H9 (cell line): Measurements from ENCODE around the gene BMPR1A. TPM values are rescaled to one million over a fixed set of nuclear protein-coding genes. Genes with fewer than 3 reads are reported as not detected.

Experiments
- DNase-seq: peaks from one replicate; pipeline ENCODE4 v3.0.0-alpha.2; 2017
- H2AFZ ChIP-seq: one replicate; pipeline ENCODE4 v1.6.1; 2013; ENCODE audit warnings: mild to moderate bottlenecking, low read length, control low read depth, moderate library complexity
- H2AK5ac ChIP-seq: 2 replicates; pipeline ENCODE4 v1.6.1; 2013; ENCODE audit warnings: low read length, control low read depth, mixed read lengths; ENCODE audit not compliant: insufficient read length
- H2BK120ac ChIP-seq: one replicate; pipeline ENCODE4 v1.6.1; 2013; ENCODE audit warnings: low read depth, mild to moderate bottlenecking, low read length, control low read depth, inconsistent platforms; ENCODE audit not compliant: poor library complexity, severe bottlenecking
- H2BK12ac ChIP-seq: 2 replicates; pipeline ENCODE4 v1.6.1; 2013; ENCODE audit warnings: low read length, control low read depth, mixed read lengths, low read depth; ENCODE audit not compliant: insufficient read length
- H2BK15ac ChIP-seq: 2 replicates; pipeline ENCODE4 v1.6.1; 2013; ENCODE audit warnings: low read depth, low read length, control low read depth
- H2BK20ac ChIP-seq: one replicate; pipeline ENCODE4 v1.6.1; 2013; ENCODE audit warnings: low read depth, mild to moderate bottlenecking, low read length, control low read depth, inconsistent platforms; ENCODE audit not compliant: poor library complexity, severe bottlenecking
- H2BK5ac ChIP-seq: 2 replicates; pipeline ENCODE4 v1.6.1; 2013; ENCODE audit warnings: low read length, control low read depth, mixed read lengths; ENCODE audit not compliant: insufficient read length
- H3K14ac ChIP-seq: 2 replicates; pipeline ENCODE4 v1.6.1; 2013; ENCODE audit warnings: low read length, control low read depth; ENCODE audit not compliant: insufficient read depth
- H3K18ac ChIP-seq: 2 replicates; pipeline ENCODE4 v1.6.1; 2013; ENCODE audit warnings: low read depth, mild to moderate bottlenecking, mixed read lengths, low read length, control low read depth; ENCODE audit not compliant: insufficient read length
- H3K23ac ChIP-seq: 2 replicates; pipeline ENCODE4 v1.6.1; 2013; ENCODE audit warnings: low read length, control low read depth, mixed read lengths, low read depth; ENCODE audit not compliant: insufficient read length
- H3K23me2 ChIP-seq: 2 replicates; pipeline ENCODE4 v1.6.1; 2013; ENCODE audit warnings: low read depth, mild to moderate bottlenecking, mixed read lengths, low read length, control low read depth; ENCODE audit not compliant: insufficient read length, poor library complexity, severe bottlenecking
- H3K27ac ChIP-seq: 2 replicates; pipeline ENCODE4 v1.5.1; 2013; ENCODE audit warnings: low read length, control low read depth, mixed read lengths, low read depth; ENCODE audit not compliant: insufficient read length
- H3K27me3 ChIP-seq: 2 replicates; pipeline ENCODE4 v1.6.1; 2013; ENCODE audit warnings: low read length, control low read depth, inconsistent platforms; ENCODE audit not compliant: insufficient read depth
- H3K4ac ChIP-seq: 2 replicates; pipeline ENCODE4 v1.6.1; 2013; ENCODE audit warnings: low read depth, mild to moderate bottlenecking, control low read depth, inconsistent platforms, low read length, moderate library complexity
- H3K4me1 ChIP-seq: 2 replicates; pipeline ENCODE4 v1.6.1; 2013; ENCODE audit warnings: low read length, control low read depth, inconsistent platforms; ENCODE audit not compliant: insufficient read depth
- H3K4me2 ChIP-seq: 2 replicates; pipeline ENCODE4 v1.6.1; 2013; ENCODE audit warnings: low read length, control low read depth, mixed read lengths; ENCODE audit not compliant: insufficient read length, insufficient read depth
- H3K56ac ChIP-seq: 2 replicates; pipeline ENCODE4 v1.6.1; 2013; ENCODE audit warnings: low read depth, mild to moderate bottlenecking, mixed read lengths, low read length, control low read depth; ENCODE audit not compliant: insufficient read length
- H3K79me1 ChIP-seq: 2 replicates; pipeline ENCODE4 v1.6.1; 2013; ENCODE audit warnings: low read depth, mild to moderate bottlenecking, moderate library complexity, low read length, control low read depth, inconsistent platforms; ENCODE audit not compliant: insufficient read depth, poor library complexity, severe bottlenecking
- H3K79me2 ChIP-seq: 2 replicates; pipeline ENCODE4 v1.6.1; 2013; ENCODE audit warnings: low read length, control low read depth, inconsistent platforms; ENCODE audit not compliant: insufficient read depth
- H3K9ac ChIP-seq: 2 replicates; pipeline ENCODE4 v1.6.1; 2013; ENCODE audit warnings: low read length, control low read depth, mixed read lengths; ENCODE audit not compliant: insufficient read length; ENCODE audit errors: extremely low read depth
- H3K9me3 ChIP-seq: one replicate; pipeline ENCODE4 v1.6.1; 2013; ENCODE audit warnings: low read depth, low read length, inconsistent platforms; ENCODE audit not compliant: control insufficient read depth
- H3T11ph ChIP-seq: one replicate; pipeline ENCODE4 v1.6.1; 2013; ENCODE audit warnings: mild to moderate bottlenecking, low read length, control low read depth, inconsistent platforms
- H4K20me1 ChIP-seq: one replicate; pipeline ENCODE4 v1.6.1; 2013; ENCODE audit not compliant: control insufficient read depth, insufficient read length, insufficient read depth
- H4K5ac ChIP-seq: 2 replicates; pipeline ENCODE4 v1.6.1; 2013; ENCODE audit warnings: low read depth, mild to moderate bottlenecking, mixed read lengths, low read length, control low read depth; ENCODE audit not compliant: insufficient read length
- H4K8ac ChIP-seq: replicated peaks from 2 replicates; pipeline ENCODE4 v1.6.1; 2013; ENCODE audit warnings: low read length, control low read depth, mixed read lengths, low read depth; ENCODE audit not compliant: insufficient read length
- H4K91ac ChIP-seq: 2 replicates; pipeline ENCODE4 v1.6.1; 2013; ENCODE audit warnings: low read depth, mild to moderate bottlenecking, moderate library complexity, mixed read lengths, low read length, control low read depth; ENCODE audit not compliant: insufficient read length
- H3K27ac Mint-ChIP-seq, 3 experiments: 2 replicates in 2 of 3; 3 replicates in 1 of 3; pipeline ENCODE4 v1.8.0; 2020 to 2021; ENCODE audit warnings: mixed read lengths in 3 of 3, mild to moderate bottlenecking in 1 of 3, moderate library complexity in 1 of 3
- H3K27me3 Mint-ChIP-seq: 2 replicates; pipeline ENCODE4 v1.8.0; 2021; ENCODE audit warnings: low read depth, mild to moderate bottlenecking, moderate library complexity, mixed read lengths
- H3K36me3 Mint-ChIP-seq, 3 experiments: 2 replicates in 2 of 3; 3 replicates in 1 of 3; pipeline ENCODE4 v1.8.0; 2020 to 2021; ENCODE audit warnings: low read depth in 3 of 3, mixed read lengths in 3 of 3; ENCODE audit not compliant: insufficient read depth in 1 of 3
- H3K4me1 Mint-ChIP-seq, 2 experiments: 2 replicates each; pipeline ENCODE4 v1.8.0; 2020; ENCODE audit warnings: mixed read lengths in 2 of 2
- H3K4me3 Mint-ChIP-seq, 2 experiments: 2 replicates in 1 of 2; 3 replicates in 1 of 2; pipeline ENCODE4 v1.8.0; 2020 to 2021; ENCODE audit warnings: mild to moderate bottlenecking in 2 of 2, mixed read lengths in 2 of 2, moderate library complexity in 1 of 2
- H3K9me3 Mint-ChIP-seq, 2 experiments: 2 replicates in 1 of 2; 3 replicates in 1 of 2; pipeline ENCODE4 v1.8.0; 2020; ENCODE audit warnings: mild to moderate bottlenecking in 2 of 2, mixed read lengths in 2 of 2, moderate library complexity in 1 of 2
- WGBS: extraction: QIAGEN DNeasy Blood & Tissue Kit; methylation state at CpG from one replicate; pipeline ENCODE4 v1.1.7; 2013; ENCODE audit warnings: missing lambda C conversion rate, low lambda C conversion rate, mixed read lengths; ENCODE audit not compliant: insufficient read length; ENCODE audit errors: extremely low coverage; 5-methylcytosine and 5-hydroxymethylcytosine counted together
- total RNA-seq: library from RNA; stranded (reverse); gene quantifications from 2 replicates; pipeline ENCODE4 v1.2.1, GENCODE V29; 2021
- TF ChIP-seq, protein P1 (sequence below): fragments of 200-600 bp; sonication (generic); conservative IDR thresholded peaks from 3 replicates; pipeline ENCODE4 v1.8.0; 2021; ENCODE audit warnings: antibody characterized with exemption, mild to moderate bottlenecking

Gene BMPR1A
- total RNA-seq, 1 experiment from 2014 or later, result 138 TPM

DNA sequence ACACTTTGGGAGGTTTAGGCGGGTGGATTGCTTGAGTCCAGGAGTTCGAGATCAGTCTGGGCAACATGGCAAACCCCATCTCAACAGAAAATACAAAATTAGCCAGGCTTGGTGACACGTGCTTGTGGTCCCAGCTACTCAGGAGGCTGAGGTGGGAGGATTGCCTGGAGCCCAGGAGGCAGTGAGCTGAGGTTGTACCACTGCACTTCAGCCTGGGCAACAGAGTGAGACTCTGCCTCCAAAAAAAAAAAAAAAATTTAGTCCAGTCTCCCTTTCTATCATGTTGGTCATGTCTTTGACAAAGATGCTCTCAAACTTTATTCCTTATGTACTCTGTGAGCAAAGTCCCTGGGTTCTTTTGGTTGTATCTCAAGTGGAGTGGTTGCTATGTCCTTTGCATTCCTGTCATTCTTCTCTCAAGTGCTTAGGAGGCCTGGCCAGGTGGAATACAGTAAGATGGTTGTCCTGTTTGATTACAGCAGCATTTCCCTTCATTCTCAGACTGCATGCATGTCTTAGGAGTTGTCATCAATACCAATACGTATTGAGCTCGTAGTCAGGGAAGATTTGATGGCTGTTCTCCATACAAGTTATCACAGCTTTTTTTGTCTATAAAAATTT, 115.3 kb downstream of the BMPR1A start:
- H4K20me1 ChIP-seq, result no peaks in the 10 kb centered on the region
- no peak overlapping the region for H2AK5ac ChIP-seq
- no peaks in the 10 kb centered on the region for H3K23me2 ChIP-seq
- H3K27ac ChIP-seq, result no peak overlapping the region
- no peaks in the 10 kb centered on the region for H3K9me3 Mint-ChIP-seq
- no peak overlapping the region for H3K4me2 ChIP-seq
- H3K9me3 ChIP-seq, result no peaks in the 10 kb centered on the region
- H3K18ac ChIP-seq, result peak overlapping the region; percentile 81
- H3K14ac ChIP-seq, result no peak overlapping the region
- H3K27me3 Mint-ChIP-seq, result no peaks in the 10 kb centered on the region
- peak overlapping the region; percentile 92 for H2BK12ac ChIP-seq
- no peak overlapping the region for H2BK20ac ChIP-seq
- no peak overlapping the region for H2BK120ac ChIP-seq
- H3K4me1 Mint-ChIP-seq, result peaks cover 57% of the 10 kb centered on the region in 2 experiments
- H3K27ac Mint-ChIP-seq, result peak overlapping the region; percentile 38 to 88 (median 76)
- no peak overlapping the region for H3K23ac ChIP-seq
- no peak overlapping the region for H3K9ac ChIP-seq
- TF ChIP-seq, protein P1, sequence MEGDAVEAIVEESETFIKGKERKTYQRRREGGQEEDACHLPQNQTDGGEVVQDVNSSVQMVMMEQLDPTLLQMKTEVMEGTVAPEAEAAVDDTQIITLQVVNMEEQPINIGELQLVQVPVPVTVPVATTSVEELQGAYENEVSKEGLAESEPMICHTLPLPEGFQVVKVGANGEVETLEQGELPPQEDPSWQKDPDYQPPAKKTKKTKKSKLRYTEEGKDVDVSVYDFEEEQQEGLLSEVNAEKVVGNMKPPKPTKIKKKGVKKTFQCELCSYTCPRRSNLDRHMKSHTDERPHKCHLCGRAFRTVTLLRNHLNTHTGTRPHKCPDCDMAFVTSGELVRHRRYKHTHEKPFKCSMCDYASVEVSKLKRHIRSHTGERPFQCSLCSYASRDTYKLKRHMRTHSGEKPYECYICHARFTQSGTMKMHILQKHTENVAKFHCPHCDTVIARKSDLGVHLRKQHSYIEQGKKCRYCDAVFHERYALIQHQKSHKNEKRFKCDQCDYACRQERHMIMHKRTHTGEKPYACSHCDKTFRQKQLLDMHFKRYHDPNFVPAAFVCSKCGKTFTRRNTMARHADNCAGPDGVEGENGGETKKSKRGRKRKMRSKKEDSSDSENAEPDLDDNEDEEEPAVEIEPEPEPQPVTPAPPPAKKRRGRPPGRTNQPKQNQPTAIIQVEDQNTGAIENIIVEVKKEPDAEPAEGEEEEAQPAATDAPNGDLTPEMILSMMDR, result no peak
- H3K79me2 ChIP-seq, result peaks cover 13% of the 10 kb centered on the region; the same call in 1 of the 2 replicates
- peak overlapping the region in 1 of 2 experiments; percentile 31; a peak in 3 of 5 replicates for H3K4me3 Mint-ChIP-seq
- H3K4me1 ChIP-seq, result peaks cover 25% of the 10 kb centered on the region
- peaks cover 5% of the 10 kb centered on the region for H3K79me1 ChIP-seq
- H2BK15ac ChIP-seq, result no peak overlapping the region
- H4K8ac ChIP-seq, result no peak overlapping the region
- peaks cover 4 to 21% (median 20%) of the 10 kb centered on the region in 3 experiments; a peak in 5 of 7 replicates for H3K36me3 Mint-ChIP-seq
- H2BK5ac ChIP-seq, result no peak overlapping the region
- peak overlapping the region; percentile 90 for H3K4ac ChIP-seq
- WGBS, result no CpG with 5 or more reads among the region's 5 CpGs
- H2AFZ ChIP-seq, result no peak overlapping the region
- H3K56ac ChIP-seq, result no peak overlapping the region
- no peak overlapping the region for H4K5ac ChIP-seq
- DNase-seq, result peak; percentile 58
- H4K91ac ChIP-seq, result peak overlapping the region; percentile 65
- H3T11ph ChIP-seq, result no peak overlapping the region
- H3K27me3 ChIP-seq, result no peaks in the 10 kb centered on the region
